ENCODE data around the gene EPB41L1.

Gene EPB41L1

GRCh38 chr20:36267605-36268381 lies 113.3 kb downstream of the EPB41L1 start:
- H3K4me3 ChIP-seq (replicated peaks; ENCODE audit: low read depth, low read length), result no peak overlapping the region
- TF ChIP-seq CTCF (IDR thresholded peaks at IDR 0.05; ENCODE audit: low read length, missing control alignments), result no peak
- no peak for DNase-seq (ENCODE audit: low read depth)

- no peak for TF ChIP-seq CTCF (IDR thresholded peaks at IDR 0.05; ENCODE audit: low read length, missing control alignments)
- no peak for DNase-seq (ENCODE audit: low read depth)
- no peak overlapping the region for H3K4me3 ChIP-seq (replicated peaks; ENCODE audit: low read depth, low read length)
These were observed 114.2 kb downstream of the EPB41L1 start for GRCh38 chr20:36268440-36269342.

- no peak overlapping the region for H3K4me3 ChIP-seq (replicated peaks; ENCODE audit: low read depth, low read length)
- TF ChIP-seq CTCF (IDR thresholded peaks at IDR 0.05; ENCODE audit: low read length, missing control alignments), result no peak
- DNase-seq (ENCODE audit: low read depth), result no peak
These were observed 115.0 kb downstream of the EPB41L1 start for GRCh38 chr20:36269507-36269906.

GRCh38 chr20:36270744-36271638 lies 116.5 kb downstream of the EPB41L1 start:
- TF ChIP-seq CTCF (IDR thresholded peaks at IDR 0.05; ENCODE audit: low read length, missing control alignments), result no peak
- H3K4me3 ChIP-seq (replicated peaks; ENCODE audit: low read depth, low read length), result no peak overlapping the region
- no peak for DNase-seq (ENCODE audit: low read depth)

- no peak overlapping the region for H3K4me3 ChIP-seq (replicated peaks; ENCODE audit: low read depth, low read length)
- no peak for DNase-seq (ENCODE audit: low read depth)
- TF ChIP-seq CTCF (IDR thresholded peaks at IDR 0.05; ENCODE audit: low read length, missing control alignments), result no peak
These were observed 117.4 kb downstream of the EPB41L1 start for GRCh38 chr20:36271639-36272546.

Measured in fibroblast of pulmonary artery (primary cell).